Hematopoietic multipotent progenitor cell (in vitro differentiated cells): ENCODE measurements around the gene RPS6KL1. TPM values are rescaled to one million over a fixed set of nuclear protein-coding genes. Genes with fewer than 3 reads are reported as not detected.

ENCODE experiments used
- DNase-seq, 3 donors: peaks; one replicate each; pipeline ENCODE4 v3.0.0-alpha.2; 2011 to 2015; ENCODE audit warnings: low read depth in 2 of 3, low spot score in 2 of 3
- total RNA-seq: library from RNA; depleted of rRNA; stranded (reverse); fragments of >200 nt; gene quantifications from one replicate; pipeline ENCODE4 v1.2.3, GENCODE V29; 2012

Gene RPS6KL1, protein sequence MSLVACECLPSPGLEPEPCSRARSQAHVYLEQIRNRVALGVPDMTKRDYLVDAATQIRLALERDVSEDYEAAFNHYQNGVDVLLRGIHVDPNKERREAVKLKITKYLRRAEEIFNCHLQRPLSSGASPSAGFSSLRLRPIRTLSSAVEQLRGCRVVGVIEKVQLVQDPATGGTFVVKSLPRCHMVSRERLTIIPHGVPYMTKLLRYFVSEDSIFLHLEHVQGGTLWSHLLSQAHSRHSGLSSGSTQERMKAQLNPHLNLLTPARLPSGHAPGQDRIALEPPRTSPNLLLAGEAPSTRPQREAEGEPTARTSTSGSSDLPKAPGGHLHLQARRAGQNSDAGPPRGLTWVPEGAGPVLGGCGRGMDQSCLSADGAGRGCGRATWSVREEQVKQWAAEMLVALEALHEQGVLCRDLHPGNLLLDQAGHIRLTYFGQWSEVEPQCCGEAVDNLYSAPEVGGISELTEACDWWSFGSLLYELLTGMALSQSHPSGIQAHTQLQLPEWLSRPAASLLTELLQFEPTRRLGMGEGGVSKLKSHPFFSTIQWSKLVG
- 8.3 TPM for total RNA-seq

DNA sequence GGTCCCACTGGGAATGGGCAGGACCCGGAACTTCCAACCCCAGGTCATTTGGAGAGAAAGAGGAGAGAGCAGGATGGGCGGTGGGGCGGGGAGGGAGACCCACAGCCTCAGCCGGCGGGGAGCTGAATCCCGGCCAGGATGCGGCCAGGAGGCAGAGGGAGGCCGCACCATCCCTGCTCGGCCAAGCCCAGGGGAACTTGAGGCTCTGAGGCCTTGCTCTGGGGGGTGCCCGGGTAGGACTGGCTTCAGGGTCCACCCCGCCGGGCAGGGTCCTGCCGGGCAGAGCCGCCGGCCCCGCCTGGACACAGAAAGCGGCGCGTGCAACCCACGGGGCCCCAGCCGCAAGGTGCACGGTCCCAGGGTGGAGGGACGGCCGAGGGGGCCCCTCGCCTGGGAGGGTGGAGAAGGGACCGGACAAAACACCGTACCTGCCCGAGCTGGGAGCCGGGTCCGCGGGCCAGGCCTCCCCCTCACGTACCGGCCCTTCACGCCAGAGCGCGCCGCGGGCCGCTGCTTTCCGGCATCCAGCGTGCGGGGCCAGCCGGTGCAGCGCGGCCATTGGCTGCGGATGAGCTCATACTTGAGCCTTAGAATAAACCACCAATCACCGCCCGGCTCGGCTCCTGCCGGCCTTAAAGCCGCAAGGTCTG is at the start of gene RPS6KL1:
RPS6KL1 (minus strand) TSS at position 509 of the 650 bp plus-strand sequence. CDS start 1,719 bp downstream, outside the sequence.
- peak in 2 of 3 donors; percentile 82 to 83 for DNase-seq

DNA sequence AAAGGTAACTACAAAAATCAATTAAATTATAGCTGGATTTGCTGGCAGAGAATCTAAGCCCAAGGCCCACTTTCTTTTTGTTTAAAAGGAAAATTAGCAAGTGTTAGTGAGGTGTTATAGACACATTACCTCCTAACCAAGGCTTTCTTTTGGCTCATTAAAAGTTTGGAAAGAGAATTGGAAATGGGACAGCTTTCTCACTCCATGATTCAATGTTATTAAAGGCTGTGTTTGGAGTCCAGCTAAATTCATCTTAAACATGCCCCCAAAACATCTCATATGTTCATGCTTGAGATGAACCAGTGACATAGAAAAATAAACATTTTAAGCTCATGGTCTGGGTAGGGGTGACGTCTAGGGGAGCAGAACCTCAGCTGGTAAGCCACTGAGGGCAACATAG is 45.8 kb upstream of the RPS6KL1 start:
- DNase-seq, result no peak

DNA sequence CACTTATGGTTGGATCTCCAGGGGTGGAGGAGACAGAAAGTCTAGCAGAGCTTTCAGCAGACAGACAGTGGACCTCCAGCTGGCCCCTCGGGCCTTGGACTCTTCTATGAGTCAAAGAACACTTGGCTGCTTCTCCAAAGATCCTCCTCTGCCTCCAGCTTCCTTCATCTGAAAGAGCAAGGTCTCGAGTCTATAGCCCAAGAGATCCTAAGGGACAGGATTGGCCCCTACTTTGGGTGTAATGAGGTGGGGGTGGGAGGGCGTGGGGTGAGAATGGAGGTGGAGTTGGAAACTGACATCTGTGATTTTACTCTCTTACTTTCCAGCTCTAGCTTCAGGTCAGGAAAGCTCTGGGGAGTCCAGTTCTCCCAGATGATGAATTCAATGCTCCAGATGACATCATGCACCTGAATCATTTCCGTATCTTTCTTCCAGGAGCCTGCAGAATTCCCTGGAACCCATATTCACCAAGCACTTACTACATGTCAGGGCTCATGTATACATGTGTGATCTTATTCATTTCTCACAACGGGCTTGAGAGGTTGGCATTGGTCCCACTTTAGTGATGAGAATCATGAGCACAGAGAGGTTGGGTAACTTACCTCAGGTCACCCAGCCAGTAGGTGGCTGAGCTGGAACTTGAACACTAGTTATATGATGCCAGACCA is 42.6 kb upstream of the RPS6KL1 start:
- DNase-seq, result no peak

DNA sequence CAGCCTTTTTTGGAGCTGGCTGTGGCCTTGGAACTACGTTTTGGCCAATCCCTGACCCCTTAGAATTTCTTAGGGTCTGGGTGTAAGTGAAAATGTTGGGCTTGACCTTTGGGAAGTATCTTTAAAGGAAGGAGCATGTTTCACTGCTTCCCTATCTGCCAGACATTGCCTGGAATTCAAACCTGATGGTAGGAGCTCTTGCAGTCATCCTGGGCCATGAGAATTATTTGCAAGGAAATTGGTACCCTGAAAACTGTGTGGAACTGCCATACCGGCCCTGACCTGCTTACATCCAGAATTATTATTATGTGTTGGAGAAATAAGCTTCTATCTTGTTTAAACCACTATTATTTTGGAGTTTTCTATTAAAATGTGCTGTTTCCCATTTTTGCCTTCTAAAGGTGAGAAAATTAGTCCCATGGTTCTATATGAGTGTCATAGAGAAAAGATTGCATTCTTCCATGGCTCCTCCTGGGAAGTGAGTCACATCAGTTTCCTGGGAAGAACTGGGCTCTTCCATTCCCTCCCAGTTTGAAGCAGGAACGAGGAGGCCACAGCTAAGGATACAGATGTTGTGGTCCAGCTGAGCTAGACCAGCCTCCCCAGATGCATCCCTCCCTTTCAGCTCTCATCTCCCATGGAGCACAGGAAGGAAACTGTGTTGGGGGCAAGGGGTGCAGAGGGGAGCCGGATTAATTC is 41.9 kb upstream of the RPS6KL1 start:
- DNase-seq, result no peak

DNA sequence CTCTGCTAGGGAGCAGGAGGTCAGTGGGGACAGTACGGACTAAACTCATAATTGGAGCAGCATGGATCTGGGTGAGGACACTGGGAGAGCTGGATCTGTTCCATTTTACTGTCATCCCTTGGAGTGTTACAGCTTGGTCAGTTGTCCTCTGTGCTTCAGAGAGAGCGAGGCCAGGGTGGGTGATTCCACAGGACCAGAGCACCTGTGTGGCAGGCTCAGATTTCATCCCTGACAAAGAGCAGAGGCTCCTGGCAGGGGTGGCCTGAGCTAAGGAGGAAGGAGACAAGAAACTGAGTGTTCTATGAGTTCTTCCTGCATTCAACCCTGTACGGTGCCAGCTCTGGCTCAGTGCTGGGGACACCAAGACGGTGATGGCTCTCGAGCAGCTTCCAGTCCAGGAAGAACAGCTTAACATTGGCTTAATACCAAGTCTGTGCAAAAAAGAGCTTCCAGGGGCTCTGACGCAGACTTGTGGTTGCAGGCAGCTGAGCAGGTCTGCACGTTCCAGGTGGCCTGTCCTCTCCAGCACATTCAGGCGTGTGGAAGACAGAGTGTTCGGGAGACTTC is 40.7 kb upstream of the RPS6KL1 start:
- DNase-seq, result peak in 1 of 3 donors; percentile 48

DNA sequence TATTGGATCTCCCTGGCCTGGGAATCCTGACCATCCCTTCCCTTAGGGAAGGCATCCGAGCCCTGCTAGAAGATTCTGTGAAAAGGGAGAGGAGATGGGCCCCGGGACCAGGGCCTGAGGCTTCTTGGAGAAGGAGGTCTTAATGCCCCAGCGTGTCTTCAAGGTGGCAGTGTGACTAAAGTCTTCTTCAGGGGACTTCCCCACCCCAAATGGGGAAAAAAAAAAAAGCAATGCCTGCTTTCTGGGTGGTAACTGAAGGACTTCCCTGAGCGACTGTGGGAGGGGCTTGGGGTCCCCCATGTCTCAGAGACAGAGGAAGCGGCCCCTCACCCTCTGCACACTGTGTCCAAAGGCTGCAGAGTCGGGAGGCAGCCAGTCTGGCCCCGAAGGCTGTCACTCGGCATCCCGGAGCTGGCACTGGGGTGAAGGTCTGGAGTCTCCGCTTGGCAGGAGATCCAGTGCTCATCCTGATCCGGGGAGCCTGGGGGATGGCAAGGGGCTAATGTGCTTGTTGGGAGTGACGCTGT is 40.2 kb upstream of the RPS6KL1 start:
- DNase-seq, result no peak

DNA sequence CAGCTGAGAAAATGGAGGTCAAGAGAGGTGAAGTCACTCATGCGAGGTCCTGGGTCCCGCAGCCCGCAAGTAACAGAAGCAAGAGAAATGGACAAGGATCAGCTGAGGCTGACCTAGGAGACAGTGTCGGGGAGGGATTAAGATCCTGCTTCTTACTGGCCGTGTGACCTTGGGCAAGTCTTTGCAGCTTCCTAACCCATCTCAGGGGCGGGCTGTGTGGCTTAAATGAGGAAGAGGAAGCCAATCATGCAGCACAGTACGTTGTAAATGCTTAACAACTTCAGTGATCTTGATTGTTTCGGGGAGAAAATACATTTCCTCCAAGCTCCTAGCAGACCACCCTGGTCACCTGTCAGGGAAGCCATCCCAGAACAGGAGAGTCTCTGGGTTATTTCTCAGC is 39.4 kb upstream of the RPS6KL1 start:
- DNase-seq, result peak in 1 of 3 donors; percentile 46

DNA sequence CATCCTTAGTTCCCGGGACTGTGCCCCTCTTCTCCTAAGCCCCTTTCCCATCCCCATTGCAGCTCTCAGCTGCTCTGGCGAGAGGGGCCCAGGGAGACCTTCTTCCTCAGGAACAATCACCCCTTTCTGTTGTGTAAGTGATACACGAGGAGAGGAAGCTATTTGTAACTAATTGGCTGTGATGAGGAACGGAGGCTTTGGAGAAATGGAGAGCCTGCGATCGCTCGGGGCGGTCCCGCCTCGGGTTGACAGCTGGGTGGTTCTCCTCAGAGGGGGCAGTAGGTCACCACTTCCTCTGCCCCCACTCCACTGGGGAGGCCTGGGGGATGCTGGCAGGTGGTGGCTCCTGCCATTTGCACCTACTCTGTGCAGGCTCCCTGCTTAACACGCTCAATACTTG is 39.0 kb upstream of the RPS6KL1 start:
- no peak for DNase-seq

DNA sequence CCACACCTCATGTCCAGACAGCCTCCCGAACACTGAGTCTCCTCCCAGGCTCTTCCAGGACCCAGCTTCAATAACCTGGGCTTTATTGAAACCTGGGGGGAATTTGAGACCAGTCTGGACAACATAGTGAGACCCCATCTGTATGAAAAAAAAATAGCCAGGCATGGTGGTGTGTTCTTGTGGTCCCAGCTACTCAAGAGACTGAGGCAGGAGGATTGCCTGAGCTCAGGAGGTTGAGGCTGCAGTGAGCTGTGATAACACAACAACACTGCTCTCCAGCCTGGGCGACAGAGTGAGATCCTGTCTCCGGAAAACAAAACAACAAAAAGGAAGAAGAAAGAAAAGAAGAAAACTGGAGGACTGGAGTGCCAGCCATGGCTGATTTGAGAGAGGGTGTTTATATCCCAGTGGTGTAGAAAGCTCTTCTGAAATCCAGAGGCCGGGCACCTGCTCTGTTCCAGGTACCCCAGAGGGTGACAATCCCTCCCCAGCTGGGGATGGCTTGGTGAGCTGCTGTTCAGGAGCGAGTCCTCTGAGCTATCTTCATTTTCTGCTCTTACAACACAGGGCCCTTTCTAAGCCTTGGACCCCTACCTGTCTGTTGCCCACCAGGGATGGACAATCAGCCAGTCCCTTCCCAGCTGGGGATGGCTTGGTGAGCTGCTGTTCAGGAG is 38.3 kb upstream of the RPS6KL1 start:
- no peak for DNase-seq

DNA sequence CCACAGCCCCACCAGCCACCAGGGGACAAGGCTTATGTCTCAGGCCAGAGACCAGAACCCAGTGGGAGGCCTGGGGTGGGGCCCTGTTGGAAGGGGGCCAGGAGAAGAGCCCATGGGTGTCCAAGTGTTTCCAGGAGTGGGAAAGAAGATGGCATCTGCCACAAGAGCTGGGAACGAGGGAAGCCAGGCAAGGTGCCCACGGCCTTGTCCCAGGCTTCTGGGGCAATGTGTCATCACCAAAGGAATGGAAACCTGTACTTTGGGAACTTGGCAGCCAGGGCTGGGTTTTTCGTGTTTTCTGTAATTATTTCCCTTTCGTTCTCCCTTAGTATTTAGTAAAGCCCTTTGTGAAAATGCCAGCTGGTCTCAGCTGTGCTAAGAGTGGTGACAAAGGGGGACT is 37.7 kb upstream of the RPS6KL1 start:
- DNase-seq, result no peak

DNA sequence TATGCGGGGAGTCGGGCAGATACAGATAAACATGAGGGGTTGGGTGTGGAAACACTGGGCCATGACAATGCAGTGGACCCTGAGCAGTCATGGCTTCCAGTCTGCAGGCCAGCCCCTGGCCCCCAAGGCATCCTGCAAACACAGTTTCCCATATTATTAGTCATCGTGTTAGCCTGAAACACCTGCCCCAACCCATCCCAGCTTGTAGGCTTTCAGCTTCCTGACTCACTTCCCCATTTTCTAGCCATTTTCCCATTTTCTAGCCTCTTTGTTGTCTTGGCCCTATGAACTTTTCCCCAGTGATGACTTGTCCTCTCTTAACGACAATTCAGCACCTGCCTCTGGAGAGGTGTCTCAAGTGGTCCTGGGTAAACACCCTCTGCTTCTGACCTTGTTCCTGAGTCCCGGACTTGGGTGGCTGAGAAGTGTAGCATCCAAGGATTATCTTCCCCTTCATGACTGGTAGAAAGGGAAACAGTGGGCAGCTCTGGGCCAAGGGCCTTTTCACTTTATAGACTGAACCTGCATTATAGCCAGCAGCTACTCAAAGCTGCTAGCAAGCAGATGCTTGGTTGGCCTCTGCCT is 36.6 kb upstream of the RPS6KL1 start:
- no peak for DNase-seq

DNA sequence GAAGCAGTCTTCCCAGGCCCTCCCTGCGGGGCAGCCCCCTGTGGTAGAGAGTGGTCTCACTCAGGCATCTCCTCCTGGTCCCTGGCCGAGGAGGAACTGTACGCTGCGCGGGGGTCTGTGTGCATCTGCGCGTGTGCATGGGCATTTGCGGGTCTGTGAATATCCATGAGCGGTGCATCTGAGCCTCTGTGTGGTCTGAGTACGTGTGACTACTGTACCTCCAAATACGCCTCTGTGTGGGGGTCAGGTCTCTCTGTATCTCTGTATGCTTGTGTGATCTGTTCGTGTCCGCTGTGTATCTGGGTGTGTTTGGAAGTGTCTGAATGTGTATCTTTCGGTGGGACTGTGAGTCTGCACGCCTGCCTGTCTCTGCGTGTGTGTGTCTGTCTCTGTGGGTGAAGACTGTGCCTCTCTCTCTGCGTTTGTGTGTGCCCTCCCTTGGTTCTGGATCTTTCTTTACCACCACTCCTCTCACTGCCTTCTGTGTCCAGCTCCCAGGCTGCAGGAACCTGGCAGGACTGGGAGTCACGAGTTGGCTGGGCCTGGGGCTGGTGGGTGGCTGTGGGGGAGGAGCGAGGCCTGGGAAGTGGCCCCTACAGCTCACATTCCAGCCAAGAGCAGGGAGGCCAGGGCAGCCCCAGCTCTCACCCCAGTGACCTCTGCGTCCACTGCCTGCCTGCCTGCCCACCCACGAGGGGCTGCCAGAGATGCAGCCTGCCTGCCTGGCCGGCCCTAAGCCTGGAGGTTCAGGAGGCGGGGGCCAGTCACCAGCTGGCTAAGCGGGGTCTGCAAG is 33.4 kb upstream of the RPS6KL1 start:
- DNase-seq, result no peak

DNA sequence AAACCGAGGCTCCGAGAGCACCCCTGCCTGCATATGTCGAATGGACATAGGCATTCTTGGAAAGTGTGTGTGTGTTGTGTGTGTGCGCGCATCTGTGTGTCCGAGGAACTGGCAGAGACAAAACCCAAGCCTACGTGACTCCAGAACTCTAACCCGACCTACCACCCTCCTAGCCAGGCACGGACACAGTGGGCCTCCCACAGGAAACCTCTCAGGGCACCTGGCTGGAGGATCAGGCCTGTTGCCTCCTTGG is 32.9 kb upstream of the RPS6KL1 start:
- no peak for DNase-seq

DNA sequence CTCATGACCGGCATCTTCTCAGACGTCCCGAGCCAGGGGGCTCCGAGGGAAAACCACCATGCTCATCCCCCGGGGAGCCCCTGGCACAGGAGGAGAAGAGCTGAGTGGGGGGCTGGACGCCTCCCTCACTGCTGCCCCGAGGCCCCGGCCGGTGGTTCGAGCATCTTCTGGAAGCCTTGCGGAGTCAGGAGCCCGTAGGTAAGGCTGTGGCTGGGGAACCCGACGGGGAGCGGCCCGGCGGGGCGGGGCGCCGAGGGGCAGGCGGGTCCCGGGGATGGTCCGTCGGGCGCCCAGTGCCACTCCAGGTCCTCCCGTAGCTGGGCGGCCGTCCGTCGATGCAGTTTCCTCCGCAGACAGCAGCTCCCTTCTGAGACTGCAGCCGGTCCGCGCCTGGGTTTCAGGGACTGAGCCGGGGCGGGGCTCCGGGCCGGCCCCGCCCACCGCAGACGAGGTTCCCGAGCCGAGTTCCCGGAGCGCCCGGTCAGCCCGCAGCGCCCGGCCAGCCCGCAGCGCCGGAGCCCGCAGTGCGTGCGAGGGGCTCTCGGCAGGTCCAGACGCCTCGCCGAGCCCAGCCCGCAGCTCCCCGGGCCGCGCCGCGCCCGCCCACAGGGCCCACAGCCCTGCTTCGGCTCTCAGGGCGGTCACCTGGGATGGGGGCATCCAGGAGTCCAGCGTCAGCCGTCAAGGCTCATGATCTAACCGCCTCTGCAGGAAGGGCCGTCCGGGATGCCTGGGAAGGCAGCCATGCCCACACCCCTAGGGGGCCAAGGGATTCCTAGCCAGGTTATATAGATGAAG is 32.4 kb upstream of the RPS6KL1 start, which contains the start of gene PGF:
PGF (minus strand) TSS at position 369 of the 798 bp plus-strand sequence; CDS start at position 14, 355 bp downstream.
- DNase-seq, result no peak

DNA sequence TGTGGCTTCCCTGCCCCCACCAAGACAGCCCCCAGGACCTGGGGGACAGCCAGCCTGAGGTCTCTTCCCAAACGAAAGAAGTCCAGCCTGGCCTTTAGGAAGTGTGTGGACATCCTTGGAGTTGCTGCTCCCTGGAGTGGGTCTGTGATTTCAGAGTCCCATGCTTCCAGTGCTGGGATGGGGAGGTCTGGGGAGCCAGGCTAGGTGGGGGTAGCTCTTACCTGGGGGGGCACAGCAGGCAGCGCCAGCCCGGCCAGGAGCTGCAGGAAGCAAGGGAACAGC is 31.8 kb upstream of the RPS6KL1 start:
- DNase-seq, result no peak

DNA sequence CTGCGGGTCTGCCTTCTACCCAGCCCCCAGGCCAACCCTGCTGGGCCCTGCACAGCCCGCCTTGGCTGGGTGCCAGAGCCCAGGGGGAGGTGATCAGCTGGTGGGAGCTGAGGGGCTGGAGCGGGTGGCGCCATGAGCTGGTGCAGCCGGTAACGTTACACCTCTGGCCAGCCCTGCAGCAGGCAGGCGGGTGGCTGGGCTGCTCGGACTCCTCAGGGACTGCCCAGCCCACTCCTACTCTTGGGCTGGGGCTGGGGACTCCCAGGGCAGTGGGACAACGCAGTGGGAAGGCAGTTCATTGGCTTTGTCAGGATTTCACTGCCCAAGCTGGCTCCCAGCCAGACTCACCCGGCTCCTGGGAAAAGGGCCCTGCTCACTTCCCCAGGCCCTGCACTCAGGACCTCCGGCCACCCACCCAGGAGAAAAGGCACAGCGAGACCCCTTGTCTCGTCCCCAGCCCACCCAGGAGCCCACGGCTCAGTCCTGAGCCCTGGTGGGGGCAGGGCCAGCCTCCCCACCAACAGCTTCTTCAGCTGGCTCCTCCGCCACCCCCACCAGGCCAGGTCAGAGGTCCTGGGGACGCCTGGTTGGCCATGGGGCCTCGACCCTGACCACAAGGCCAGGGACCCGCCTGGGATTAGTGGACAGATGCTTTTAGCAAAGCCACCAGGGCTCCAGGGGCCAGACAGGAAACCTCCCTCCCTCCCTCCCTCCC is 31.3 kb upstream of the RPS6KL1 start:
- DNase-seq, result no peak

DNA sequence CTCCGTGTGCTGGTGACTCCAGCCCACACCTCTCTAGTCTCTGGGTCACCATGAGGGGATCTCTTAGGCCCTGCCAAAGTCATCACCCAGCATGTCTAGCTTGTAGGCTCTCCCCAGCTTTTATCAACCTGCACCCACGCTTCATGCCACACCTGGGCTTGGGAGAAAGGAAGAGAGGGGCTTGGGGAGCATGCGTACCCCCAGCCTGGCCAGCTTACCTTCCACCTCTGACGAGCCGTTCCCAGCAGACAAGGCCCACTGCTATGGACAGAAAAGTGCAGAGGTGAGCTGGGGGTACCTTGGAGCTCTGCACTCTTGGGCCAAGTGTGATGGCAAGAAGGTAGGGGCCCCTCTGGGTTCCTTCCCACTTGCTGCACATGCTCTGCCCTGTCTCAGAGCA is 30.6 kb upstream of the RPS6KL1 start:
- no peak for DNase-seq
